ENCODE measurements around the gene SLC39A9.
A peak's percentile ranks its signal among the peaks of the same experiment; 100 is the strongest.

Gene SLC39A9

GRCh38 chr14:69505338-69506240 is 107.1 kb downstream of the SLC39A9 start:
- peak; percentile 54 for DNase-seq

GRCh38 chr14:69506241-69506595 is 107.7 kb downstream of the SLC39A9 start:
- DNase-seq, result no peak

Measured in DMS53 (cell line).